H1 (cell line): ENCODE measurements around the gene RAD51B. TPM values are rescaled to one million over a fixed set of nuclear protein-coding genes. Genes with fewer than 3 reads are reported as not detected.

Experiments
- CTCF ChIA-PET: fragments of 300-600 bp; sonication (Branson Sonifier 250); formaldehyde crosslinking; loops from one replicate; lab custom pipeline; 2021; ENCODE audit not compliant: partially characterized antibody; lab: Charles Lee
- POLR2A ChIA-PET: fragments of 300-600 bp; sonication (Branson Sonifier 250); formaldehyde crosslinking; loops from one replicate; lab custom pipeline; 2021; ENCODE audit warnings: inconsistent platforms; ENCODE audit not compliant: partially characterized antibody; lab: Charles Lee
- DNase-seq, 2 experiments: peaks; one replicate each; pipeline versions ENCODE4 v3.0.0 to v3.0.0-alpha.2; 2010 to 2022; ENCODE audit warnings: low spot score in 2 of 2, low read depth in 1 of 2, mixed read lengths in 1 of 2
- FAIRE-seq: peaks from 2 replicates; lab custom pipeline; 2011; peaks lifted over from hg19 to GRCh38; lab: Jason Lieb, UNC
- H2AFZ ChIP-seq: 2 replicates; pipeline ENCODE4 v1.8.1; 2012; ENCODE audit warnings: low read length, inconsistent platforms
- H2AK5ac ChIP-seq: 2 replicates; pipeline ENCODE4 v1.6.1; 2013; ENCODE audit warnings: low read depth, low read length
- H2BK120ac ChIP-seq: replicated peaks from 2 replicates; pipeline ENCODE3; 2013; ENCODE audit warnings: low read depth, low read length, inconsistent platforms
- H2BK12ac ChIP-seq: 2 replicates; pipeline ENCODE4 v1.6.1; 2013; ENCODE audit warnings: low read depth, low read length
- H2BK15ac ChIP-seq: 2 replicates; pipeline ENCODE4 v1.6.1; 2013; ENCODE audit warnings: low read length
- H2BK20ac ChIP-seq: 2 replicates; pipeline ENCODE4 v1.6.1; 2013; ENCODE audit warnings: low read length
- H2BK5ac ChIP-seq: 2 replicates; pipeline ENCODE4 v1.6.1; 2013; ENCODE audit warnings: low read depth, low read length
- H3K14ac ChIP-seq: 2 replicates; pipeline ENCODE4 v1.6.1; 2013; ENCODE audit warnings: inconsistent platforms; ENCODE audit not compliant: insufficient read length
- H3K18ac ChIP-seq: 2 replicates; pipeline ENCODE4 v1.6.1; 2013; ENCODE audit warnings: low read length; ENCODE audit errors: extremely low read depth
- H3K23ac ChIP-seq: 2 replicates; pipeline ENCODE4 v1.6.1; 2013; ENCODE audit warnings: inconsistent platforms; ENCODE audit not compliant: insufficient read length
- H3K23me2 ChIP-seq: 2 replicates; pipeline ENCODE4 v1.6.1; 2013; ENCODE audit warnings: low read depth, low read length
- H3K27ac ChIP-seq: 2 replicates; pipeline ENCODE4 v1.6.1; 2011; ENCODE audit warnings: low read depth, low read length, inconsistent platforms
- H3K27me3 ChIP-seq, 4 experiments: replicated peaks in 1 of 4; 1 replicate in 1 of 4; 2 replicates in 3 of 4; pipeline versions ENCODE4 v1.6.1 to v1.8.1; 2011 to 2013; ENCODE audit warnings: low read length in 3 of 4, mild to moderate bottlenecking in 3 of 4, inconsistent platforms in 2 of 4, mixed read lengths in 2 of 4, moderate library complexity in 1 of 4; ENCODE audit not compliant: control insufficient read depth in 3 of 4, insufficient read depth in 3 of 4; ENCODE audit errors: extremely low read depth in 1 of 4
- H3K36me3 ChIP-seq, 4 experiments: 2 replicates each; pipeline versions ENCODE4 v1.6.1 to v1.8.1; 2011 to 2013; ENCODE audit warnings: mild to moderate bottlenecking in 4 of 4, low read length in 3 of 4, moderate library complexity in 2 of 4, control low read depth in 1 of 4, inconsistent platforms in 1 of 4; ENCODE audit not compliant: insufficient read depth in 4 of 4, control insufficient read depth in 2 of 4
- H3K4ac ChIP-seq: replicated peaks from 2 replicates; pipeline ENCODE3; 2013; ENCODE audit warnings: low read length, low read depth, mixed read lengths, inconsistent platforms; ENCODE audit not compliant: insufficient read length
- H3K4me1 ChIP-seq, 4 experiments: replicated peaks in 1 of 4; 1 replicate in 1 of 4; 2 replicates in 3 of 4; pipeline versions ENCODE4 v1.6.1 to v1.8.1; 2011 to 2013; ENCODE audit warnings: low read length in 3 of 4, inconsistent platforms in 2 of 4, mixed read lengths in 1 of 4; ENCODE audit not compliant: insufficient read depth in 4 of 4, control insufficient read depth in 3 of 4
- H3K4me2 ChIP-seq, 2 experiments: 2 replicates each; pipeline versions ENCODE4 v1.6.1 to v1.8.1; 2011 to 2013; ENCODE audit warnings: low read depth in 2 of 2, low read length in 2 of 2, control low read depth in 1 of 2, inconsistent platforms in 1 of 2, mild to moderate bottlenecking in 1 of 2; ENCODE audit not compliant: insufficient read depth in 1 of 2
- H3K4me3 ChIP-seq, 4 experiments: fragments of 200-600, 300-600 bp in 1 of 4; sonication (generic), shearing (Covaris generic), sonication (Bioruptor Twin) in 1 of 4; 2 replicates each; pipeline versions ENCODE4 v1.5.1 to v1.8.1; 2011 to 2016; ENCODE audit warnings: low read length in 4 of 4, low read depth in 3 of 4, control low read depth in 2 of 4, inconsistent platforms in 2 of 4, mild to moderate bottlenecking in 2 of 4, mixed read lengths in 1 of 4, moderate library complexity in 1 of 4; ENCODE audit not compliant: insufficient read depth in 2 of 4; ENCODE audit errors: extremely low read depth in 1 of 4
- H3K56ac ChIP-seq: replicated peaks from 2 replicates; pipeline ENCODE3; 2013; ENCODE audit warnings: low read depth, mild to moderate bottlenecking, mixed read lengths, low read length, inconsistent platforms; ENCODE audit not compliant: insufficient read length
- H3K79me1 ChIP-seq: 2 replicates; pipeline ENCODE4 v1.6.1; 2013; ENCODE audit warnings: low read depth, low read length, control low read depth
- H3K79me2 ChIP-seq, 2 experiments: 2 replicates each; pipeline versions ENCODE4 v1.6.1 to v1.8.1; 2012 to 2013; ENCODE audit warnings: low read length in 2 of 2, mild to moderate bottlenecking in 2 of 2, inconsistent platforms in 1 of 2; ENCODE audit not compliant: insufficient read depth in 2 of 2, control insufficient read depth in 1 of 2
- H3K9ac ChIP-seq, 4 experiments: replicated peaks in 1 of 4; 1 replicate in 1 of 4; 2 replicates in 3 of 4; pipeline versions ENCODE4 v1.6.1 to v1.8.1; 2011 to 2013; ENCODE audit warnings: low read depth in 3 of 4, low read length in 3 of 4, control low read depth in 2 of 4, mild to moderate bottlenecking in 2 of 4, moderate library complexity in 2 of 4, inconsistent platforms in 1 of 4; ENCODE audit errors: extremely low read depth in 1 of 4
- H3K9me3 ChIP-seq, 2 experiments: 2 replicates each; pipeline versions ENCODE4 v1.6.1 to v1.8.1; 2012 to 2013; ENCODE audit warnings: mild to moderate bottlenecking in 2 of 2, moderate library complexity in 2 of 2, control low read depth in 1 of 2, inconsistent platforms in 1 of 2, low read depth in 1 of 2, low read length in 1 of 2, mixed read lengths in 1 of 2; ENCODE audit not compliant: insufficient read depth in 2 of 2
- H4K20me1 ChIP-seq, 2 experiments: replicated peaks in 1 of 2; 2 replicates each; pipeline versions ENCODE3 to v1.8.1; 2011 to 2013; ENCODE audit warnings: inconsistent platforms in 2 of 2, low read length in 2 of 2, mild to moderate bottlenecking in 1 of 2; ENCODE audit not compliant: insufficient read depth in 2 of 2, control insufficient read depth in 1 of 2
- H4K5ac ChIP-seq: 2 replicates; pipeline ENCODE4 v1.6.1; 2013; ENCODE audit warnings: low read length, low read depth, mixed read lengths, inconsistent platforms; ENCODE audit not compliant: insufficient read length
- H4K8ac ChIP-seq: 2 replicates; pipeline ENCODE4 v1.8.0; 2013; ENCODE audit warnings: mild to moderate bottlenecking, moderate library complexity, low read length, inconsistent platforms; ENCODE audit not compliant: insufficient read depth; ENCODE audit errors: extremely low read depth
- H4K91ac ChIP-seq: replicated peaks from 2 replicates; pipeline ENCODE3; 2013; ENCODE audit warnings: low read length, mixed read lengths, inconsistent platforms; ENCODE audit not compliant: insufficient read length
- BRCA1 ChIP-seq: IDR thresholded peaks from 2 replicates; pipeline ENCODE4 v1.6.1; 2012; ENCODE audit warnings: low read depth, low read length, improper control_type of control experiment
- CTBP2 ChIP-seq: IDR thresholded peaks from 2 replicates; pipeline ENCODE4 v1.7.0; 2011; ENCODE audit warnings: borderline replicate concordance, mild to moderate bottlenecking, moderate library complexity, mixed read lengths, low read length; ENCODE audit not compliant: insufficient read depth, insufficient read length
- GABPA ChIP-seq: IDR thresholded peaks from 2 replicates; pipeline ENCODE4 v1.6.1; 2011; ENCODE audit warnings: mild to moderate bottlenecking, low read length, moderate library complexity, borderline replicate concordance; ENCODE audit not compliant: insufficient read depth
- NRF1 ChIP-seq: IDR thresholded peaks from 2 replicates; pipeline ENCODE4 v1.6.1; 2011; ENCODE audit warnings: mild to moderate bottlenecking, low read depth, low read length, improper control_type of control experiment
- SP4 ChIP-seq: IDR thresholded peaks from 2 replicates; pipeline ENCODE4 v1.6.1; 2012; ENCODE audit warnings: low read length, inconsistent platforms
- WGBS, 2 experiments: shearing (Covaris generic) in 1 of 2; methylation state at CpG; one replicate each; pipeline versions ENCODE4 v1.1.6 to v1.1.7; 2013 to 2015; ENCODE audit warnings: low lambda C conversion rate in 2 of 2, mixed read lengths in 2 of 2, inconsistent platforms in 1 of 2, low coverage in 1 of 2, missing lambda C conversion rate in 1 of 2; ENCODE audit not compliant: insufficient replicate concordance in 2 of 2, insufficient coverage in 1 of 2, insufficient read length in 1 of 2; ENCODE audit errors: extremely low coverage in 1 of 2, missing lambda C conversion rate in 1 of 2; 5-methylcytosine and 5-hydroxymethylcytosine counted together
- polyA plus RNA-seq, 7 experiments: library from polyadenylated mRNA; depleted of rRNA in 3 of 7; stranded (reverse) in 5 of 7; unstranded in 2 of 7; fragments of >200 nt in 5 of 7; fragments of 200-250 nt in 2 of 7; gene quantifications; 1 replicate in 5 of 7; 2 replicates in 1 of 7; 4 replicates in 1 of 7; pipeline versions ENCODE4 v1.2.1 to v1.2.3, GENCODE V29; 2011 to 2013; ENCODE audit warnings: missing spikeins in 2 of 7, mixed read lengths in 2 of 7
- total RNA-seq: library from RNA; stranded (reverse); fragmentation: NEBNext Ultra II Directional; extraction: Animal tissue kit (Norgen Biotek cat#: 25700); gene quantifications from 2 replicates; pipeline ENCODE4 v1.2.1, GENCODE V29; 2021

RAD51B gene
- total and polyA plus RNA-seq, 2 of the 8 experiments (the other 6 are each of a cell fraction or from before 2014, with no cell fraction given), result 3.9 to 14.9 TPM

DNA sequence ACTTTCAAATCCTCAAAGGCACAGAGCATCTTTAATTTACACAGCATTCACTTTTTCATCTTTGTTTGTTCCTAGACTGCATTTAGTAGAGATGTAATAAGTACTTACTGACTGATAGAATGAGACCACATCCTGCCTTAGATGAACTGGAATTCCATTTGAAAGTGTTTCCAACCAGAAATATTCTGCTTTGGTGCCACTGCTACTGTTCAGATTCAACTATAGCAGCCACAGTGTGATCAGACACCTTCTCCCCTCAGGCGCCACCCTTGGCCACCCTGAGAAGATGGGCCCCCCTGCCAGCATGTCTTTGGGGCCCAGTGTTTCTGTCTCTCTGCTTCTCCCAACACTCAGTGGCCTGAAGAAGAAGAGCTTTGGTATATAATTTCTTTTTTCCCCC, 449.1 kb downstream of the RAD51B start:
- H3K56ac ChIP-seq, result no peak overlapping the region
- H2AFZ ChIP-seq, result no peak overlapping the region
- H4K20me1 ChIP-seq, result no peaks in the 10 kb centered on the region
- H2BK12ac ChIP-seq, result no peak overlapping the region
- H3K27me3 ChIP-seq, result no peaks in the 10 kb centered on the region; a peak in 1 of 7 replicates
- no peaks in the 10 kb centered on the region for H3K9me3 ChIP-seq
- no peak overlapping the region for H3K18ac ChIP-seq
- no peak overlapping the region; a peak in 1 of 4 replicates for H3K4me2 ChIP-seq
- H4K91ac ChIP-seq, result no peak overlapping the region
- no peak overlapping the region for H3K23ac ChIP-seq
- H3K4ac ChIP-seq, result no peak overlapping the region
- POLR2A ChIA-PET, result no interaction called here
- H2BK15ac ChIP-seq, result no peak overlapping the region
- CTCF ChIA-PET, result interaction anchor here (0.5 to 0.6 kb wide), 3 partner anchors 41 to 521 kb away, joined by 3 to 4 read pairs (median 4); no protein-coding TSS in a partner anchor
- H2AK5ac ChIP-seq, result no peak overlapping the region
- no peaks in the 10 kb centered on the region for H3K79me1 ChIP-seq
- TF ChIP-seq CTBP2 (no peak), SP4 (no peak), BRCA1 (no peak), GABPA (no peak), NRF1 (no peak)
- no peak overlapping the region for H2BK5ac ChIP-seq
- H4K5ac ChIP-seq, result no peak overlapping the region
- H3K14ac ChIP-seq, result no peak overlapping the region
- 76% methylated on average over 1 of the region's 1 CpG; no CpG with 5 or more reads in 1 of the 2 experiments for WGBS, 2 experiments
- DNase-seq (no peak), FAIRE-seq (no peak)
- H3K9ac ChIP-seq, result no peak overlapping the region
- H3K27ac ChIP-seq, result no peak overlapping the region
- no peak overlapping the region for H2BK20ac ChIP-seq
- no peak overlapping the region for H3K4me3 ChIP-seq
- no peaks in the 10 kb centered on the region for H3K36me3 ChIP-seq
- no peak overlapping the region for H4K8ac ChIP-seq
- no peaks in the 10 kb centered on the region for H3K79me2 ChIP-seq
- no peaks in the 10 kb centered on the region for H3K23me2 ChIP-seq
- H3K4me1 ChIP-seq, result peaks cover 0 to 5% (median 0%) of the 10 kb centered on the region in 4 experiments; a peak in 3 of 7 replicates
- no peak overlapping the region for H2BK120ac ChIP-seq
